Right ventricle myocardium superior (tissue), 1 donor: ENCODE data around the gene TAS2R60. TPM values are rescaled to one million over a fixed set of nuclear protein-coding genes. Genes with fewer than 3 reads are reported as not detected.
"Not testable (repeated sequence)": the region's sequence is repeated elsewhere in the genome, so short reads cannot be mapped to it uniquely, and the experiment has no call there.

Experiments
- ATAC-seq: fragments of 200-7000 bp; cut with Tn5 transposase; one replicate; pipeline ENCODE4 v1.9.1; 2020; ENCODE audit warnings: mild to moderate bottlenecking; ENCODE audit not compliant: poor library complexity
- DNase-seq: peaks from one replicate; pipeline ENCODE4 v3.0.0-alpha.2; 2020
- intact Hi-C: fragments of 100-400 bp; cut with DNase I; formaldehyde crosslinking; loops from one replicate; pipeline ENCODE4 v1.11.2; 2022
- long read RNA-seq: library from polyadenylated mRNA; unstranded; transcript quantifications from one replicate; pipeline ENCODE4 v2.0.0, GENCODE V29; 2021
- total RNA-seq: library from RNA; stranded (reverse); fragmentation: NEBNext Ultra II Directional; extraction: Animal tissue kit (Norgen Biotek cat#: 25700); gene quantifications from one replicate; pipeline ENCODE4 v1.2.1, GENCODE V29; 2021
- donor health status: DM: no; HTN: yes; CAD: no; lungs with severe emphysema.

Gene TAS2R60, protein sequence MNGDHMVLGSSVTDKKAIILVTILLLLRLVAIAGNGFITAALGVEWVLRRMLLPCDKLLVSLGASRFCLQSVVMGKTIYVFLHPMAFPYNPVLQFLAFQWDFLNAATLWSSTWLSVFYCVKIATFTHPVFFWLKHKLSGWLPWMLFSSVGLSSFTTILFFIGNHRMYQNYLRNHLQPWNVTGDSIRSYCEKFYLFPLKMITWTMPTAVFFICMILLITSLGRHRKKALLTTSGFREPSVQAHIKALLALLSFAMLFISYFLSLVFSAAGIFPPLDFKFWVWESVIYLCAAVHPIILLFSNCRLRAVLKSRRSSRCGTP
- total RNA-seq = not detected
- long read RNA-seq = 0 reads

DNA sequence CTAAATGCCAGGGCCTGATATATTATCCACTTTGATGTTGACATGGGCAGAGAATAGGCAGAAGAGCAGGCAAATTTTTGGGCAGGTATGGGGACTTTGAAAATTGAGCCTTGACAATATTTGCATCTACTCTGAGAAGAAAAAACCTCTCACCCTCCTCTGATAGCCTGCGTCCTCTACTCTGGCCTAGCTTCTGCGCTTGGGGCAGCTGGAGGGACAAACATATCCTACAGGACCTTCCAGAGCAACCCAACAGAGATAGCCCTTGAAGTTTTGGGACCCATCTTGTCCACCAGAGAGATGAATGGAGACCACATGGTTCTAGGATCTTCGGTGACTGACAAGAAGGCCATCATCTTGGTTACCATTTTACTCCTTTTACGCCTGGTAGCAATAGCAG lies at the start of gene TAS2R60:
TAS2R60 (plus strand) TSS at position 301 of the 400 bp plus-strand sequence; CDS start at position 301, 0 bp downstream.
- intact Hi-C loops = no loop called here

DNA sequence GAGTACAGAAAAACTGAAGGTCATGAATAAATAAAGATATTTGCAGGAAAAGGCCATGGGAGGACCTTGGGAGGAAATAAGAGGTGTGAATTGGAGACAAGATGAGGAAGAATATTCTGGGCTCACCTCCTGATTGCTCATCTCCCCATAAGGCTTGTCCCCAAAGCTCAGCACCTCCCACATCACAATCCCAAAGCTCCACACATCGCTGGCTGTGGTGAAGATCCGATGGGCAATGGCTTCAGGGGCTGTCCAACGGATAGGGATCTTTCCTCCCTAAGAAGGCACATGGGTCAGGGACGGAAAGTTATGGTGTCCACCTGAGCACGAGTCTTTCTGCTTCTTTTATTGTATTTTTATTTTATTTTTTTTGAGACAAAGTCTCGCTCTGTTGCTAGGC lies 49.2 kb upstream of the TAS2R60 start:
- ATAC-seq (no peak), DNase-seq (no peak)
- intact Hi-C loops = no loop called here

More for the DNA sequence above, at the start of gene TAS2R60:
- ATAC-seq (no peak), DNase-seq (no peak)

DNA sequence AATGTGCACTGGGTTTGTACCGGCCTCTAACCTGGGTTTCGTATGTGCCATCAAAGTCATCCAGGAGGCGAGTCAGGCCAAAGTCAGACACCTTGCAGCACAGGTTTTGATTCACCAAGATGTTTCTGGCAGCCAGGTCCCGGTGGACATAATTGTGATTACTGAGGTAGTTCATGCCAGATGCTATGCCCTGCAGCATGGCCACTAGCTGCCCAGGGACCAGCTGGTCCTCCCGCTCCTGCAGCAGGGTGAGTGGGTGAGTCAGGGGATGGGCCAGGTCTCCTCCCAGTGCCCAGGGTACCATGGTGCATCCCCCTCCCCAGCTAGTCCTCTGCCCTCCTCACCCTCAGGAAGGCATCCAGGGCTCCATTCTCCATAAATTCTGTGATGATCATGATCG lies 48.5 kb upstream of the TAS2R60 start:
- DNase-seq (no peak), ATAC-seq (no peak)
- intact Hi-C loops = no loop called here

DNA sequence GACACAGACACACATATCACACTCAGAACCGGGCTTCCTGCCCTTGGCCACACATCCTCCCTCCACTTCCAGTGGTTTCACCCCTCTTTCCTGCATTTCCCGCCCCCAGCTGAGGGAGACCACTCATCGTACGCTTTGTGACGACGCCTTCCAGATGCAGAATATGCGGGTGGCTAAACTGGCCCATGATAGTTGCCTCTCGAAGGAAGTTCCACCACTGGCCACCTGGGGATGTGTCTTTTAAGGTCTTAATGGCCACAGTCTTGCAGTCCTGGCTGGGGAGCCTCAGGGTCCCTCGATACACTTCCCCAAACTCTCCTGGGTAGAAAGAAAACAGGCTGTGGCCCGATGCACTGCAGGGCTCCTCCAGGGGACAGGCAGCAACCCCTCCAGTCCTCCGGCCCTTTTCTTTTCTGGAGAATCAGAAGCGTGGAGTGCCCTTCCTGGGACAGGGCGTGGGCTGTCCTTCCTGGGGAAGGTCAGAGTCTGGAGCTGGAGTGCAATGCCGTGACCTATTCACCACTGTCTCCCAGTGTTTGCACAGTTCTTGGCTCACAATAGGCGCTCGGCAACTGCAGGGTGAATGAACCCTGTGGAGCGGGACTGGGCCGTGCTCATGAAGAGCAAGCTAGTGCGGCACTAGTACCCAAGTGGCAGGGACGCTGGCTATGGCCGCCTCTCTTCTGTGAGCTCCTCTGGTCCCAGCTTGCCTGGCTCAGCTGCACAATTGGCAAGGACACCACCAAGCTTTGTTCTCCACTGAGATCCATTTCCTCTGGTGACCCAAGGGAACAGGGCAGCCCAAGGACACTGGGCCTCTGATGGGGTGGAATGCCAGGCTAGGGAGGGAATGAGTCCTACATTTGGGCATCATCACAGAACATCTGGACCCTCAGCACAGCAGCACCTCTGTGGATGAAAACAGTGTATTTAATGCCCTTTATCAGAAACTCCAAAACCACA lies 47.8 kb upstream of the TAS2R60 start:
- DNase-seq = peak; percentile 57
- peak; percentile 10 for ATAC-seq
- intact Hi-C loops = no loop called here

DNA sequence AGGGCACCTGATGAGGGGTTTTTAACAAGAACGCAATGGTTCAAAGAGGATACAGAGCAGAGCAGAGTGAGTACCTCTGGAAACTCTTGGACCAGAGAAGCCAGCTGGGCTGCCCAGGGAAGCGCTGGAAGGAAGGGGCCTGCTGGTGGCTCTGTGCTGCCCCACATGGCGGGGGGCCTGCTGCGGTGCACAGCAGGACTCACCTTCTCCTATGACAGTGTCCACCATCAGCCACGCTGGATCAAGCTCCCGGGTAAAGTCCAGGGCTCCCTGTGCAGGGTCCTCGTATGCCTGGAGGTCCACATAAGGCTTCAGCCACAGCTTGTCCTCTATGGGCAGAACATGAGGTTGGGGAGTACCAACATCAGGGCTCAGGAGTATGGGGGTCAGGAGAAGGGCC lies 47.1 kb upstream of the TAS2R60 start:
- ATAC-seq (no peak), DNase-seq (no peak)
- intact Hi-C loops = no loop called here

DNA sequence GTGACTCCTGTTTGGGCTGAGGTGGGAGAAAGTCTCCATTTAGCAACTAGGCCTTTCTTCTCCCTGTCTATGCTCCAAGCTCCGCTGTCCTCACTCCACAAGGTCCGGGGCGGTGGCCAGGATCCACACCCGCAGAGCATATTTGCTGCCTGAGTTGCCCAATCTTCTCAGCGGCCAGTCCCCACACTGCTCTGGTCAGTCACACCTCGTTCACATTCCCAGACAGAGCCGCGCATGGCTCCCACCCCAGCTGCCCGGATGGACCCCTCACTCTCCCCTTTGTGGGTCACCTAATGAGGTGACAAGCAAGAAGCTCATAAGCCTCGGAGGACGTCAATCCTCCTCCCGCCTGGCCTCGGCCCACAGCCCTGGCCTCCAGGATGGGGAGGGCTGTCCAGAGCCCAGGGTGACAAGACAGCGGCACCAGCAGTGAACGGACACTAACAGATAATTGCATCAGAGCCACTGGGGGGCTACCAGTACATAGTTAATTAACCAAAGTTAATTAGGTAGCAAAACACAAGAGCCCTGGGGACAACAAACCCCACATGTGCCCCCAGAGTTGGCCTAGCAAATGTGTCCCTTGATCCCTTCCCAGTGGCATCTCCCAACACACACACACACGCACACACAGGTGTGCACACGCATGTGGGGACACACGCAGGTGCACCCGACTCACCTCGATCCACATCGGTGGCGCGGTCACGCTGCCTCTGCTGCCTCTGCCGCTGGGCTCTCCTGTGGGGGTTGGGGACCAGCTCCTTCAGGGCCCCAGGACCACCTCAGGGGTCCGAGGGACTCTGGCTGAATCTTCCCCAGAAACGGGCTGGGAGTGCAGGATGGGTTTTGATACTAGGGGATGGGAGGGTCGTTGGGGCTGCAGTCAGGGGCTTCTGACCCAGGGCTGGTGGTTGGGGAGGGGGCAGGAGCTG lies 46.4 kb upstream of the TAS2R60 start:
- intact Hi-C loops = no loop called here
- ATAC-seq (no peak), DNase-seq (peak; percentile 68)

DNA sequence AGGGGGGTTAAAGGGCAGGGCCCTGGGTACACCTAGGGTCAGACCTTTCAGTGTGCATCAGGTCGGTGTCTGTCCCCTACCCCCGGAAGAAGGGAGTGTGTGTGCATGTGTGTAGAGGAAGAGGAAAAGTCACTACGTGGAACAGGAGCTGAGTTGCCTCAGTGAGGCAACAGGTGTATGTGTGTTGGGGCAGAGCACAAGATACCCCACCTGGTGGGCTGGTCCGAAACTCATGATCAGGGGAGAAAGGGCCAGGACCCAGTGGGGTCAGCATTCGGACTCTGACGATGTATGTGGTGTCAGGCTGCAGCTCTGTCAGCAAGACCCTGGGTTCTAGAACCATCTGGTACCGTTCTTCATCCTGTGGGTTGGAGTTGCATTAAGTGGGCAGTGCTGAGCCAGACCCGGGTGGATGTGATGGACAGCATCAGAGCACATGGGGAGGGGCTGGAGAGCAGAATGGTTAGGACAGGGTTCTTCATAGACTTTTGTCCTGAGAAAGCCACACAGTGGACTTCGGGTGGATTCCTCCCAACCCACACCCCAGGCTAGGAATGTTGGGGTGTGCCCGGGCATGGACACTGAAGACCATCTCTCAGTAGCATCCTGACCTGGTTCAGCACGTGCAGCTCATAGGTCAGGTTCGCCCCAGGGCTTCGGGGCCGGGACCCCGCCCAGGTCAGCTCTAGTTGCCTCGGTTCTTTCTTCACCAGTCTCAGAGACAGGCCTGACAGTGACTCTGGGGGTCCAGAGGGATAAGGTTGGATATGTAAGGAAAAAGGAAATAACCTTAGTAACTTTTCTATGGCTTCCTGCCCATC lies 45.3 kb upstream of the TAS2R60 start:
- no peak for DNase-seq
- no peak for ATAC-seq
- intact Hi-C loops = no loop called here

DNA sequence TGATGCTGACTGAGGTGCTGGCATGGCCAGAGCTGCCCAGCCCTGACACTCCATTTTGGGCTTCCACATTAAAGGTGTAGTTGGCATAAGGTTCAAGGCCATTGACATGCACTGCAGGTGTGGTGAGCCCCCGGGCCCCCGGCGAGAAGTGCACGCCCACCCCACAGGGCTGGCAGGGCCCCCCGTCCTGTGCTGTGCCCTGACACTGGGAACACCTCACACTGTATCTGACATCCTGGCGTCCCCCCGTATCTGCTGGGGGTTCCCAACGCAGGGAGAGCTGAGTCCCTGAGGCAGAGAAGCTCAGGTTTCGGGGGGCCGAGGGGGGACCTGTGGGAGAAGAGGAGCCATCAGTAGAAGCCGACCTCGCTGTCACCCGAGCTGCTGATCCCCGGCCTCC lies 44.6 kb upstream of the TAS2R60 start:
- intact Hi-C loops = no loop called here
- ATAC-seq (no peak), DNase-seq (no peak)

DNA sequence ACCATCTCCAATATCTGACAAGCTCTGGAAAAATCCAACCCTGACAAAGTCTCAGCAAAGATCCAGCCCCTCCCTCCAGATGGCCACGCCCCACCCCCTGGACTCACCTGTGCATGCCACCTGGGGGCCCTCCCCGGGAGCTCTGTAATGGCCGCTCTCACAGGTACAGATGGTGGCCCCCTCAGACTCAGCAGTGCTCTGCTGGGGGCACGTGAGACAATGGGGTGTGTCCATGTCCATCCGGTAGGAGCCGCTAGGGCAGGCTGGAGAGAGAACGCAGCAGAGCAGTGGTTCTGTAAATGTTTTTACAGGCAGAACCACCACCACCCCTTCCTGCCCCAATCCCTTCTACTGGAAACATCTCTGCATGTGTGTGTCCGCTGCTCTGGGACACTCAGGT lies 44.1 kb upstream of the TAS2R60 start:
- intact Hi-C loops = no loop called here
- DNase-seq (no peak), ATAC-seq (no peak)

DNA sequence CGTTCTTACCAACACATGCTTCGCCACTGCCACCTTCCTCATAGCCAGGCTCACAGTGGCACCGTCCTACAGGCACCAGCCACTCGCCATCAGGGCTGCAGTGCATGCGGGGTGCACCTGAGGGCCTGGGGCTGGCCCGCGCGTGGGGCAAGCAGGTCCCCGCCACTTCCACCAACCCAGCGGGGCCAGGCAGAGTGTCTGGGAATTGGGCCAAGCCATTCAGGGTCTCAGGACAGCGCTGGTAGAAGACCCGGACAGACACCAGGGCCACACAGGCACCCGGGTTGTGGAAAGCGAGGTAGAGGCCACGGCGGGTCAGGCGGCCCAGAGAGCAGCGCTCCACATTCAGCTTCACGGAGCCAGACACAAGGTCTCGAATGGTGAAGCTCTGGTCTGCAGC lies 43.6 kb upstream of the TAS2R60 start:
- DNase-seq = no peak
- no peak for ATAC-seq
- intact Hi-C loops = no loop called here

DNA sequence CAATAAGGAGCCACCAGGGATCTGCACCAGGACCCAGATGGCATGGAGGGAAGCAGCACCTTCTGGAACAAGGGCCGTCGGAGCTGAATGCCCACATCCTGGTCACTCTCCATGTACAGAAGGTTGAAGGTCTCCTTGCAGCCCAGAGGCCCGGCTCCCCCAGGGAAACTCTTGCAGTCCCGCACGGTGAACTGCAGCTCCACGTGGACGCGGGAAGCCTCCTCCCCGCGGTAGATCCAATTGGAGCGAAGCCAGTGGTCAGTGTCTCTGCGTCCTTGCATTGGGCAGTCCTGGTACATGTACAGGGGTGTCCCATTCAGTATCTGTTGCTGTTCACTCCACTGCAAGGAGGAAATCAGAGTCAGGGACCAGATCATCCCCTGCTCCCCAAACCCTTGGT lies 42.0 kb upstream of the TAS2R60 start:
- no peak for DNase-seq
- ATAC-seq = no peak
- intact Hi-C loops = no loop called here

DNA sequence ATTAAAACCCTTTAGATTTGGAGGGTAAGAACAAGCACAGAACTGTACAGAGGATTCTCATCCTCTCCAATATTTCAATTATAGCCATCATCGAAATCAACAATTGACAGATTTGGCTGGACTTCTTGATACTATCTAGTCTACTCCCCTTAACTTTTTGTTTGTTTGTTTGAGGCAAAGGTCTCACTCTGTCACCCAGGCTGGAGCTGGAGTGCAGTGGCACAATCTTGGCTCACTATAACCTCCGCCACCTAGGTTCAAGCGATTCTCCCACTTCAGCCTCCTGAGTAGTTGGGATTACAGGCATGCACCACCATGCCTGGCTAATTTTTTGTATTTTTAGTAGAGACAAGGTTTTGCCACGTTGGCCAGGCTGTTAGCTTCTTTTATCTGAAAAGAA lies 41.0 kb upstream of the TAS2R60 start:
- DNase-seq, intact Hi-C loops, ATAC-seq: not testable (repeated sequence)

DNA sequence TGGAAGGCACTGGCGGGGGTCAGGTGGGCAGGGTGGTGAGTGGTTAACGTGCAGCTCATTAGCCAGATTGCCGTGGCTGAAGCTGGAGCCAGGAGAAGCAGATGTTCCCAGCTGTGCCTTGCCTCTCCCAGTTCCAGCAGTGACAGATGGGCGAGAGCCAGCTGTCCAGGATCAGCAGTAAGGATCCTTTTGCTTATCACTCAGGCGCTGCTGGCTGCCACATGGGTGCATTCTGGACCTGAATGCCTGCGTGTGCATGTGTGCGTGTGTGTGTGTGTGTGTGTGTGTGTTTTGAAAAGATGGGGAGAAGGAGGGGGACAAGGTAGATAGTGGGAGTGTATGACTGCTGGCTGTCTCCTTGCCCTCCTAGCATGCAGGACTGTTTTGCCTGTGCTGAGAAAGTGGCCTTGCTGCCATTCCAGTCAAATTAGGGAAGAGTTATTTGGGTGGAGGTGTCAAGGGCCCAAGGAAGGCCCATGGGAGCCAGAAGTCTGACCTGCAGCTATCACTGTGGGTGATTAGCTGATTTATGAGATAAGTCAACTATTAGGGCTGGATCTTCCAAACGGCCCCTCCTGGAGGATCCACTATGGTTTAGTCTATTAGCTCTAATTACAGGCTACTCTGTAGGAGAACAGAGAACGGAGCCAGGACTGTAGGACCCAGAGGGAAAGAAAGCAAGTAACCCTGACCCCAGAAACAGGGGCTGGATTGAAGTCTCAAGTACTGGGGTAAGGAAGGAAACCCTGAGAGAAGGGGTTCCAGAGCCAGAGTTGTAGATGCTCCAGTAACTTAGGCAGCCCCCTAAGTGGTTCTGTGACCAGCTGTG lies 37.9 kb upstream of the TAS2R60 start:
- intact Hi-C loops = loop anchor here (5.0 kb wide), 1 partner anchor 163 kb away; no protein-coding TSS in a partner anchor
- peak; percentile 86 for ATAC-seq

DNA sequence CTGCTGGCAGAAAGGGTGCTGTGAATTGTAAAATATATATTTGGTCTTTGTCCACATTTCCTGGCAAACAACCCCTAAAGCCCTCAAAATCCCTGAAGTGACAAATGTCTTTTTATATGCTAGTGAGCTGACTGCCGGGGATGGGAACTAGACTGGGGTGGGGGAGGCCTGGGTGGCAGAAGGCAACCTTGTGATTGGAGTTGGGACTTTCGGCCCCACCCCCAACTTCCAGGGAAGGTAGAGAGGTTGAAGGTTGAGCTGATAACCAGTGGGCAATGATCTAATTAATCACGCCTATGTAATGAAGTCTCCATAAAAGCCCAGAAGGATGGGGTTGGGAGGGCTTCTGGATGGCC lies 37.3 kb upstream of the TAS2R60 start:
- intact Hi-C loops = loop anchor here (5.0 kb wide), 1 partner anchor 164 kb away; no protein-coding TSS in a partner anchor
- DNase-seq (no peak), ATAC-seq (no peak)

More for the DNA sequence above, 37.9 kb upstream of the TAS2R60 start:
- DNase-seq = peak; percentile 87

DNA sequence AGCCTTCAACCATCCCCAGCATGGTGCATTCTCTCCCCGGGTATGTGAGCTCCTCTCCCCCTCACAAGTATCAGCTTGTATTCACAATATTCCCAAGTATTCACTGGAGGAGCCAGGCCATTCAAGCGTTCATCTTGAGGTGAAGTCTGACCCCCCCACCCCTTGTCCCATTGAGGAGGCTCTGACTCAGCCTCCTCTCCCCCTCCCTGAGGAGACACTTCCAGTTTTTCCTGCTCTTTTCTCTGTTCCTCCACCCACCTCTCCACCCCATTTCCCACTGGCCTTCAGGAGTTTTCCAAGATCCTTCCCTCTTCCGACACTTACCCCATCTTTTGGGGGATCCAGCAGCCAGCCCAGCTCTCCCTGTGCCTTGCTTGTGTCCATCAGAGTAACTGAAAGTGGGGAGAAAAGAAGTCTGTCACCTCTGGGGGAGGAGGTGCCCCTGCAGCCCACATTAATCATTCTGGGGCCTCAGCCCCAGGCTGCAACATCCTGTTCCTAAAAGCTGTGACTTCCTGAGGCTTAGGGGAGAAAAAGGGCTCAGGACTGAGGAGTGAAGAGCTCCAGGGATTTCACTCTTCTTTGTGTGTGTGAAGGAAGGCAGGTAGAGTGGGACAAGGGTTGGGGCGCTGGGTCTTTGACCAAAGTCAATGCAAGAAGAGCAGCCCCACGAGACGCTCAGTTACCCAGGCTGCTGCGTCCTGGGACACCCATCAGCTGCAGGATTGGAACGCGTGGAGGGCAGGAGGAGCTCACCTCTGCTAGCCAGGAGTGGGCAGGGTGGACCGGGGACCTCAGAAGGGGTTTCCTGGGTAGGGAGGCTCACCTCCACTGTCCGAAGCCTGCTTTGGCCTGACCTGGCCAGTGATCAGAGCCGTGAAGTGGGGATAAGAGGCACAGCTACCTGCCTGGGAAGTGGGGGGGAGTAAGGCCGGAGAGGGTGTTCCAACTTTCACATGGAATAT lies 35.7 kb upstream of the TAS2R60 start:
- intact Hi-C loops = loop anchor here (5.0 kb wide), 1 partner anchor 165 kb away; no protein-coding TSS in a partner anchor
- ATAC-seq = no peak
- DNase-seq = no peak

DNA sequence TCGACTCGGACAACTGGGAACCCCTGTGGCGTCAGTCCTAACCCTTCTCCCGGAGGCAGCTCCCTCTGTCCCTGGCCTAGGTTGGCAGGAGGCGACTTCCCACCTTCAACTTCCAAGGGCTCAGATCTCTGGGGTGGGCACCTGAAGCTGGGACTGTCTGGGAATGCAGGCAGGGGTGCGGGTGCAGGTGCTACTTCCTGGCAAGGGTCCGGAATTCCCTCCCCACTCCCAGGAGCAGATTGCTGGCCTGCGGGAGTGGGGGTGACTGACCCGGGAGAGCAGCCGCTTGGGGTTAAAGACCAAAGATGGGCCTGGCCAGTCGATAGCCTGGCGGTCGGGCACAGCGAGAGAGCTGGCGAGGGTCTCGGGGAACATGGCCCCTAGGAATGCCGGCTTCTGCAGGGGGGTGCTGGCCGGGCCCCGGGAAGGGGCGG lies 35.0 kb upstream of the TAS2R60 start:
- intact Hi-C loops = loop anchor here (5.0 kb wide), 1 partner anchor 166 kb away; no protein-coding TSS in a partner anchor
- no peak for DNase-seq
- no peak for ATAC-seq
